GM18873 (cell line): ENCODE results near the gene PHACTR3.

Experiments
- ATAC-seq: cut with Tn5 transposase; IDR thresholded peaks from one replicate; pipeline ENCODE4 v1.9.1; 2021; ENCODE audit warnings: mild to moderate bottlenecking, moderate library complexity, moderate number of reproducible peaks; ENCODE audit not compliant: unreplicated experiment, low FRiP score

The PHACTR3 gene

GRCh38 chr20:59573837-59574236 lies 30.5 kb upstream of the PHACTR3 start:
- no peak for ATAC-seq

GRCh38 chr20:59574308-59574707 lies 30.0 kb upstream of the PHACTR3 start:
- no peak for ATAC-seq

- ATAC-seq, result no peak
Measured at GRCh38 chr20:59575216-59575615, 29.1 kb upstream of the PHACTR3 start.

GRCh38 chr20:59575653-59576052 lies 28.7 kb upstream of the PHACTR3 start:
- ATAC-seq, result no peak

GRCh38 chr20:59576216-59576953 lies 28.0 kb upstream of the PHACTR3 start:
- ATAC-seq, result no peak

GRCh38 chr20:59577037-59577808 lies 27.1 kb upstream of the PHACTR3 start:
- no peak for ATAC-seq

GRCh38 chr20:59577809-59578435 lies 26.4 kb upstream of the PHACTR3 start:
- no peak for ATAC-seq

GRCh38 chr20:59578436-59579403 lies 25.6 kb upstream of the PHACTR3 start:
- no peak for ATAC-seq

- no peak for ATAC-seq
Measured at GRCh38 chr20:59579404-59580145, 24.8 kb upstream of the PHACTR3 start.

- ATAC-seq, result no peak
Measured at GRCh38 chr20:59580146-59580946, 24.0 kb upstream of the PHACTR3 start.

- no peak for ATAC-seq
Measured at GRCh38 chr20:59580991-59581401, 23.3 kb upstream of the PHACTR3 start.

- ATAC-seq, result no peak
Measured at GRCh38 chr20:59581993-59582679, 22.2 kb upstream of the PHACTR3 start.

GRCh38 chr20:59583428-59584277 lies 20.7 kb upstream of the PHACTR3 start:
- ATAC-seq, result no peak

- ATAC-seq, result no peak
Measured at GRCh38 chr20:59584278-59584925, 19.9 kb upstream of the PHACTR3 start.

GRCh38 chr20:59585714-59586409 lies 18.5 kb upstream of the PHACTR3 start:
- ATAC-seq, result no peak

- no peak for ATAC-seq
Measured at GRCh38 chr20:59586613-59587012, 17.7 kb upstream of the PHACTR3 start.
